SK-N-SH (cell line): ENCODE data around the gene FADS3.

ENCODE experiments used
- EP300 ChIP-seq, 2 experiments: IDR thresholded peaks; 2 replicates each; pipeline versions ENCODE4 v1.4.0 to v1.6.1; 2012; ENCODE audit warnings: borderline replicate concordance in 1 of 2, low read depth in 1 of 2, low read length in 1 of 2
- EZH2phosphoT487 ChIP-seq: fragments of 200-600 bp; sonication (generic); IDR thresholded peaks from 2 replicates; pipeline ENCODE4 v1.6.1; 2017; ENCODE audit warnings: low read depth, mixed run types, mild to moderate bottlenecking, antibody characterized with exemption, moderate library complexity, borderline replicate concordance
- FOSL2 ChIP-seq: IDR thresholded peaks from 2 replicates; pipeline ENCODE4 v1.4.0; 2012; ENCODE audit warnings: low read depth, mild to moderate bottlenecking, moderate library complexity, borderline replicate concordance
- FOXM1 ChIP-seq: IDR thresholded peaks from 2 replicates; pipeline ENCODE4 v1.4.0; 2012; ENCODE audit warnings: low read depth, mild to moderate bottlenecking
- GABPA ChIP-seq: IDR thresholded peaks from 2 replicates; pipeline ENCODE4 v1.4.0; 2012; ENCODE audit warnings: low read depth, mild to moderate bottlenecking
- JUND ChIP-seq: IDR thresholded peaks from 2 replicates; pipeline ENCODE4 v1.4.0; 2012
- MXI1 ChIP-seq: IDR thresholded peaks from 2 replicates; pipeline ENCODE4 v1.6.1; 2012; ENCODE audit warnings: mild to moderate bottlenecking, low read depth, low read length, improper control_type of control experiment
- NRF1 ChIP-seq: IDR thresholded peaks from 2 replicates; pipeline ENCODE4 v1.6.1; 2012; ENCODE audit warnings: low read depth, mild to moderate bottlenecking, low read length
- POLR2AphosphoS5 ChIP-seq: IDR thresholded peaks from 2 replicates; pipeline ENCODE4 v1.6.1; 2012; ENCODE audit warnings: low read depth, low read length
- RAD21 ChIP-seq: IDR thresholded peaks from 2 replicates; pipeline ENCODE4 v1.6.1; 2012; ENCODE audit warnings: mild to moderate bottlenecking, low read length
- RCOR1 ChIP-seq: fragments of 150-350 bp; IDR thresholded peaks from 2 replicates; pipeline ENCODE4 v1.6.1; 2017; ENCODE audit warnings: antibody characterized with exemption, low read length
- SIN3A ChIP-seq: IDR thresholded peaks from 2 replicates; pipeline ENCODE4 v1.6.1; 2012; ENCODE audit warnings: low read depth, mild to moderate bottlenecking, low read length, moderate library complexity, borderline replicate concordance
- TF ChIP-seq, protein P1 (sequence below): fragments of 200-600 bp; sonication (generic); IDR thresholded peaks from 2 replicates; pipeline ENCODE4 v1.6.1; 2017; ENCODE audit warnings: antibody characterized with exemption, mild to moderate bottlenecking, moderate library complexity
- TF ChIP-seq, protein P2 (sequence below): IDR thresholded peaks from 2 replicates; pipeline ENCODE4 v1.4.0; 2012; ENCODE audit warnings: low read depth

DNA sequence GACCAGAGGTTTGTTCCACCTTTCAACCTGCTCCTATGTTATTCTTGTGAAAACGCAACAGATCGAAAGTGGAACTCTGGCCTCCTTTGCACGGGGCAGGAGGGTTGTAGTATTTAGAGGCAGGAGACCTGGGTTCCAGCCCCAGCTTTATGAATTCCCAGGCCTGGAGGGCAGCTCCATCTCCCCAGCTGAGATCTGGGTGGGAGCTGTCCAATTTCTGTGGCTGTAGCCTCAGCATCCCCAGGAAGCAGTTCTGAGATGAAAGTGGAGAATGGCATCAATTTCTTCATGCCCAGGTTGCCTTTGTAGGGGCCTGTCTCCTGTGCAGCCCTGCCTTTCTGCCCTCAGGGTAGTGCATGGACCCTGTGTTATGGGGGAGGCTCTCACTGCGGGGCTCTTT is 59.1 kb downstream of the FADS3 start:
- TF ChIP-seq SIN3A: no peak
- no peak for TF ChIP-seq NRF1
- no peak for TF ChIP-seq RAD21
- no peak for TF ChIP-seq EP300 (IDR thresholded peaks at IDR 0.05; ENCODE audit: borderline replicate concordance in 1 of 2, low read depth in 1 of 2, low read length in 1 of 2)
- TF ChIP-seq, protein P1, sequence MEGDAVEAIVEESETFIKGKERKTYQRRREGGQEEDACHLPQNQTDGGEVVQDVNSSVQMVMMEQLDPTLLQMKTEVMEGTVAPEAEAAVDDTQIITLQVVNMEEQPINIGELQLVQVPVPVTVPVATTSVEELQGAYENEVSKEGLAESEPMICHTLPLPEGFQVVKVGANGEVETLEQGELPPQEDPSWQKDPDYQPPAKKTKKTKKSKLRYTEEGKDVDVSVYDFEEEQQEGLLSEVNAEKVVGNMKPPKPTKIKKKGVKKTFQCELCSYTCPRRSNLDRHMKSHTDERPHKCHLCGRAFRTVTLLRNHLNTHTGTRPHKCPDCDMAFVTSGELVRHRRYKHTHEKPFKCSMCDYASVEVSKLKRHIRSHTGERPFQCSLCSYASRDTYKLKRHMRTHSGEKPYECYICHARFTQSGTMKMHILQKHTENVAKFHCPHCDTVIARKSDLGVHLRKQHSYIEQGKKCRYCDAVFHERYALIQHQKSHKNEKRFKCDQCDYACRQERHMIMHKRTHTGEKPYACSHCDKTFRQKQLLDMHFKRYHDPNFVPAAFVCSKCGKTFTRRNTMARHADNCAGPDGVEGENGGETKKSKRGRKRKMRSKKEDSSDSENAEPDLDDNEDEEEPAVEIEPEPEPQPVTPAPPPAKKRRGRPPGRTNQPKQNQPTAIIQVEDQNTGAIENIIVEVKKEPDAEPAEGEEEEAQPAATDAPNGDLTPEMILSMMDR: no peak
- TF ChIP-seq JUND: no peak
- no peak for TF ChIP-seq EZH2phosphoT487
- TF ChIP-seq RCOR1: no peak
- TF ChIP-seq POLR2AphosphoS5: no peak
- TF ChIP-seq GABPA: no peak
- TF ChIP-seq, protein P2, sequence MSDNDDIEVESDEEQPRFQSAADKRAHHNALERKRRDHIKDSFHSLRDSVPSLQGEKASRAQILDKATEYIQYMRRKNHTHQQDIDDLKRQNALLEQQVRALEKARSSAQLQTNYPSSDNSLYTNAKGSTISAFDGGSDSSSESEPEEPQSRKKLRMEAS: no peak
- TF ChIP-seq MXI1: no peak
- no peak for TF ChIP-seq FOXM1
- TF ChIP-seq FOSL2: no peak
